HepG2 (cell line): Measurements from ENCODE around the gene EHD1. TPM values are rescaled to one million over a fixed set of nuclear protein-coding genes. Genes with fewer than 3 reads are reported as not detected.

Experiments used
- EZH2 ChIP-seq: conservative IDR thresholded peaks from 2 replicates; pipeline ENCODE4 v1.6.1; 2012; ENCODE audit warnings: mild to moderate bottlenecking, low read depth, low read length, moderate library complexity
- HNRNPL ChIP-seq: fragments of 200-400 bp; formaldehyde crosslinking; IDR thresholded peaks from 2 replicates; pipeline ENCODE4 v1.6.1; 2017; ENCODE audit warnings: mild to moderate bottlenecking, low read depth, low read length
- MEIS1 ChIP-seq: sonication (generic); formaldehyde crosslinking; IDR thresholded peaks from 2 replicates; pipeline ENCODE4 v1.9.0; 2021; ENCODE audit warnings: mild to moderate bottlenecking, missing genetic modification reagents, moderate library complexity, borderline replicate concordance
- MNT ChIP-seq: fragments of 450-650 bp; IDR thresholded peaks from 2 replicates; pipeline ENCODE4 v1.6.1; 2016
- MYPOP ChIP-seq: sonication (generic); formaldehyde crosslinking; IDR thresholded peaks from 2 replicates; pipeline ENCODE4 v1.8.1; 2023; ENCODE audit warnings: mild to moderate bottlenecking, moderate library complexity, missing genetic modification reagents
- NPAS2 ChIP-seq: sonication (generic); formaldehyde crosslinking; IDR thresholded peaks from 2 replicates; pipeline ENCODE4 v1.8.0; 2022; ENCODE audit warnings: mild to moderate bottlenecking, missing genetic modification reagents, borderline replicate concordance
- SALL1 ChIP-seq: sonication (generic); formaldehyde crosslinking; IDR thresholded peaks from 2 replicates; pipeline ENCODE4 v1.8.0; 2022; ENCODE audit warnings: mild to moderate bottlenecking, missing genetic modification reagents
- SMYD3 ChIP-seq: sonication (generic); formaldehyde crosslinking; IDR thresholded peaks from 2 replicates; pipeline ENCODE4 v1.8.1; 2023; ENCODE audit warnings: mild to moderate bottlenecking, missing genetic modification reagents
- SOX13 ChIP-seq, 3 experiments: fragments of 450-650 bp in 1 of 3; sonication (generic) in 1 of 3; formaldehyde crosslinking in 1 of 3; IDR thresholded peaks in 2 of 3; conservative IDR thresholded peaks in 1 of 3; 2 replicates each; pipeline versions ENCODE4 v1.5.0 to v1.6.1; 2016 to 2020; ENCODE audit warnings: antibody characterized with exemption in 1 of 3, mild to moderate bottlenecking in 1 of 3, missing compliant biosample characterization in 1 of 3, missing genetic modification reagents in 1 of 3, moderate library complexity in 1 of 3
- ZBTB38 ChIP-seq: sonication (generic); formaldehyde crosslinking; IDR thresholded peaks from 2 replicates; pipeline ENCODE4 v1.5.1; 2020; ENCODE audit warnings: mild to moderate bottlenecking, missing genetic modification reagents
- ZIK1 ChIP-seq: sonication (generic); formaldehyde crosslinking; IDR thresholded peaks from 2 replicates; pipeline ENCODE4 v1.5.0; 2020; ENCODE audit warnings: mild to moderate bottlenecking, low read depth, missing genetic modification reagents, borderline replicate concordance
- ZNF343 ChIP-seq: sonication (generic); formaldehyde crosslinking; IDR thresholded peaks from 2 replicates; pipeline ENCODE4 v1.4.0; 2020; ENCODE audit warnings: mild to moderate bottlenecking, missing genetic modification reagents
- ZNF556 ChIP-seq: sonication (generic); formaldehyde crosslinking; IDR thresholded peaks from 2 replicates; pipeline ENCODE4 v1.4.0; 2020; ENCODE audit warnings: mild to moderate bottlenecking, missing genetic modification reagents, borderline replicate concordance
- ZNF646 ChIP-seq: sonication (generic); formaldehyde crosslinking; IDR thresholded peaks from 2 replicates; pipeline ENCODE4 v1.9.0; 2021; ENCODE audit warnings: mild to moderate bottlenecking, missing genetic modification reagents
- ZNF816 ChIP-seq: sonication (generic); formaldehyde crosslinking; IDR thresholded peaks from 2 replicates; pipeline ENCODE4 v1.8.0; 2022; ENCODE audit warnings: missing genetic modification reagents, mild to moderate bottlenecking, borderline replicate concordance
- polyA plus RNA-seq, 8 experiments: library from polyadenylated mRNA; depleted of rRNA in 3 of 8; stranded (reverse) in 7 of 8; unstranded in 1 of 8; fragments of >200 nt; fragmentation: Illumina TruSeq in 4 of 8; extraction: Trizol in 4 of 8; gene quantifications; 2 replicates each; pipeline versions ENCODE4 v1.2.1 to v1.2.3, GENCODE V29; 2011 to 2016; ENCODE audit warnings: low read depth in 4 of 8, missing spikeins in 1 of 8, mixed read lengths in 1 of 8; ENCODE audit not compliant: insufficient read depth in 1 of 8
- total RNA-seq, 5 experiments: library from RNA; depleted of rRNA; stranded (reverse); fragments of >200 nt; fragmentation: Illumina TruSeq; extraction: Trizol; gene quantifications; 2 replicates each; pipeline ENCODE4 v1.2.3, GENCODE V29; 2016; ENCODE audit warnings: low read depth in 1 of 5

The EHD1 gene
- total and polyA plus RNA-seq, 2 of the 13 experiments (the other 11 are each of a cell fraction or from before 2014, with no cell fraction given): 23.6 to 26.6 TPM

GRCh38 chr11:64893194-64894069 is 15.0 kb upstream of the EHD1 start (continued):
- TF ChIP-seq ZNF816 (CRISPR knock-in tag): peak; percentile 98
- TF ChIP-seq MYPOP: 0 out of 2 replicates have a peak, but pooled peaks have one; percentile 21
- peak; percentile 91; the same call in 1 of the 2 replicates for TF ChIP-seq ZNF343 (CRISPR knock-in tag)
- no peak for TF ChIP-seq NPAS2 (CRISPR knock-in tag)
- peak; percentile 85 for TF ChIP-seq SALL1 (CRISPR knock-in tag)
- TF ChIP-seq SMYD3: 0 out of 2 replicates have a peak, but pooled peaks have one; percentile 71
- peak; percentile 100 for TF ChIP-seq HNRNPL
- peak; percentile 42; the same call in 1 of the 2 replicates for TF ChIP-seq SOX13 (IDR thresholded peaks at IDR 0.05)
- TF ChIP-seq SOX13 (CRISPR knock-in tag; conservative IDR thresholded peaks at IDR 0.05 in 1 of 2, IDR thresholded peaks at IDR 0.05 in 1 of 2): peak in 1 of 2 experiments; percentile 63; a peak in 2 of 4 replicates
- no peak; the same call in 1 of the 2 replicates for TF ChIP-seq ZBTB38
- peak; percentile 86 for TF ChIP-seq MEIS1
- peak; percentile 78; the same call in 1 of the 2 replicates for TF ChIP-seq ZNF556 (CRISPR knock-in tag)
- TF ChIP-seq EZH2: no peak
- TF ChIP-seq ZNF646 (CRISPR knock-in tag): no peak
- peak; percentile 81 for TF ChIP-seq ZIK1 (CRISPR knock-in tag)
- TF ChIP-seq MNT: 0 out of 2 replicates have a peak, but pooled peaks have one; percentile 11
